ENCODE results near the gene ANAPC2.

- TF ChIP-seq GATA3 (IDR thresholded peaks at IDR 0.05; ENCODE audit: low read depth, low read length) (no peak), GATA2 (IDR thresholded peaks at IDR 0.05; ENCODE audit: low read depth, low read length) (no peak)
These were observed 5.4 kb upstream of the ANAPC2 start for GRCh38 chr9:137193771-137194170.
